GM03348 (cell line): ENCODE measurements around the gene C16orf89.
A peak's percentile ranks its signal among the peaks of the same experiment; 100 is the strongest.
"Not testable (repeated sequence)": the region's sequence is repeated elsewhere in the genome, so short reads cannot be mapped to it uniquely, and the experiment has no call there.

Source experiments
- DNase-seq: peaks from one replicate; pipeline ENCODE4 v3.0.0; 2012; ENCODE audit warnings: low spot score

The C16orf89 gene

DNA sequence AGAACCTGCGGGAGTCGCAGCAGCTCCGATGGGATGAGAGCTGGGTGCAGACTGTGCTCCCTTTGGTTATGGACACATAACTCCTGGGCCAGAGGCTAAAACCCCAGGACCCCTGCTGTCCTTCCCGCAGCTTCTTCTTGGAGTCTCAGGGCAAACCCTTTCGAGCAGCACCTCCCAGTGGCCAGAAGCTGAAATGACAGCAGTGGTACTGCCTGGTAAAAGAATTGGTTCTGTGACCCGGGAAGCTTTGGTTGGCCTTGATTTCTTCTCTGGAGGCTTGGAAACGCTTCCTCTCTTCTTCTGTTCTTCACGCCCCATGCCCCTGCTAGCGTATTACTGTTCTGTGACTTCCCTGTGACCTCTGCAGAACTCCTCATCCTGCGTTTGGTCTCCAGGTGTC lies 19.0 kb upstream of the C16orf89 start:
- DNase-seq: peak; percentile 54

DNA sequence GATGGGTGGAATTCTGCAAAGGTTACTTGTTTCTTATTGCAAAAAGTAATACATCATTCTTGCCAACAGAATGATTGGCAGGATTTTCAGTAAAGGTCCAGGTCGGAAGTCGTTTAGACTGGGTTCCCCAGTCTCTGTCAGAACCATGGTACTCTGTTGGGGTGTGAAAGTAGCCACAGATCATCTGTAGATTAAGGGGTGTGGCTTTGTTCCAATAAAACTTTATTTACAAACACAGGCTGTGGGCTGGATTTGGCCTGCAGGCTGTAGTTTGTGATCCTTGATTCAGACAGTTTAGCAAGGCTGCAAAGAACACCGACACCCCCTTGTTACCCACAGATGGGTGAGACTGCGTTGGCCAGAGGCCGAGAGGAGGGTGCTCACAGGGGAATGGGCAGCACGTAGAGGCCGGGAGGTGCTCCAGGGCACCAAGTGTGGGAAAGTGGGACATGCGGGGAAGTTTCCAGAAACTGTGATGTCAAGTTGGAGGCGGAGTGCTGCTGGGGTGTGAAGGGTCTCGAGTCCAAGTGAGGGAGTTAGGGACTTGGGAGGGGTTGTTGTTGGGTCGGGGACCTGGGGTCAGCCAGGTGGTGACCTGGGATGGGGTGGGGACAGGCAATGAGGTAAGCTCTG lies 18.5 kb upstream of the C16orf89 start:
- not testable (repeated sequence) for DNase-seq

DNA sequence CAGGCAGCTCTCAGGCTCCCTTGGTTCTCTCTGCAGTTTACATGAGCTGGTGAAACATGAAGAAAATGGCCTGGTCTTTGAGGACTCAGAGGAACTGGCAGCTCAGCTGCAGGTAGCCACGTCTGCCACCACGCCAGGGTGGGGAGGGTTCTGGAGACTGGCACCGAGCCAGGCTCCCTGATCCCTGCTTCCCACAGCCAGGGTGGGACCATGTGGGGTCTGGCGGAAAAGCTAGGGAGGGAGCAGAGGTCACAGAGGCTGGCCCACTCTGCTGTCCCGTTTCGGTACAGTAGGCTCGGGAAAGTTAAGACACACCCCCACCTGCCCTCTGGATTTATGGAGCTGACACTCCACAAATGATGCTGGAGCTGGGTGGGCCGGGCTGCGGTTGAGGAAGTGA lies 17.9 kb upstream of the C16orf89 start:
- DNase-seq: not testable (repeated sequence)

DNA sequence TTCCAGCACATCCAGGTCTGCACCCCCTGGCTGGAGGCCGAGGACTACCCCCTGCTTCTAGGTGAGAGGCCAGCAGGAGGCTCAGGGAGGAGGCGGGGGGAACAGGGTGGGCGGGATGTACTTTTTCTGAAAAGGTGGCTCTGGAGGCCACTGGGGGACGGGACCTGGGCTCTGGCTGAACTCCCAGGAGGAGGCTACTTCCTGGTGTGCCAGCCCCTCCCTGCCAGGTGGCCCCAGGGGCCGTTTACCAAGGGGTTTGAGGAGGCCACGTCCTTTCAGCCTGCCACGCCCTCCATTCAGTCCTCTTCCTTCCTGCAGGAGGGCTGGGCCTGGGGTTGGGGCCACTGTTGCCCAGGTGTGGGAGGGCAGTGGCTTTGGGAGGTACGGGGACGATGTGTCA lies 15.2 kb upstream of the C16orf89 start:
- DNase-seq: not testable (repeated sequence)

DNA sequence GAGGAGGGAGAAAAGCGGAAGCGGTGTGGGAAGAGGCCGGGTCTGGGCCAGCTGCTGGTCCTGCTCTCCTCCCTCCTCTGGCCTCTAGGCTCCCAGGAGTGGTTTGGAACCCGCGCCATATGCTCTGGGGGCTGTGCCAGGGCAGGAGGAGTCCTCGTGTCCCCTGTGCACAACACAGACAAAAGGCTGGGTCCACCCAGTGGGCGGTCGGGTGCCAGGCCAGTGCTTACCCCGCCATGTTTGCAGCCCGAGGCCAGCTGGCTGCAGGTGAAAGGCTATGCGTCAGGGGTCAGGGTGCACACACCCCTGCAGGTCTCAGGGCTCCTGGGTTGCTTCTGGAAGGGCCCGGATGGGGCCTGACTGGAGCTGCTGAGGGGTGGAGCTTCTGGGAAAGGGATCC lies 14.7 kb upstream of the C16orf89 start:
- not testable (repeated sequence) for DNase-seq

DNA sequence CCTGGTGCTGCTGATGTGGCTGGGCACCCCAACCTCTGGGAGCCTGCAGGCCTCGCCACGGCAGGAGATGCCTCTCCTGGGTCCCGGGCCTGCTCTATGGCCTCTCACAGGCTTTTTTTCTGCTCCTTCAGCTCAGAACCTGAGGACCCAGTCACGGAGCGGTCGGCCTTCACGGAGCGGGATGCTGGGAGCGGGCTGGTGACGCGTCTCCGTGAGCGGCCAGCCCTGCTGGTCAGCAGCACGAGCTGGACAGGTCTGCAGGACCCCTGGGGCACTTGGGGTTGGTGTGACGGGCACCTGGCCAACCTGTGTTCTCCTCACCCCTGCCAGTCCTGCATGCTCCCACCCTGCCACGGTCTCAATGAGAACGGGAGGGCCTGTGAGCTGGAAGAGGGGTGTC lies 12.9 kb upstream of the C16orf89 start:
- DNase-seq: no peak

DNA sequence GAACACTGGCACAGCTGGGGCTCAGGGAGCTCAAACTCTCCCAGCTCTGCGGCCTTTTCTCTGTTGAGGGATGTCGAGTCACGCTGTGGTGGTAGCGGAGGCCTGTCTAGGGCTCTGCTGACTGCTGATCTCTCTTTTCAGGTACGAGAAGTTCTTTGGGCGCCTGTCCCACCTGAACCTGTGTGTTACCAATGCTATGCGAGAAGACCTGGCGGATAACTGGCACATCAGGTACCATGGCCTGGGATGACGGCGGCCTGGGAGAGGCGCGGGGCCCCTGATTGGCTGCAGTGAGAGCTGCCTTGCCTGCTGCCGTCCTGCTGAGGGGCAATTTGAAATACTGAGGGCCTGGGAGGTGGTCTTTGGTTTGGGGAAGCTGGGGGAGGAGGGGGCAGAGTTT lies 11.5 kb upstream of the C16orf89 start:
- DNase-seq: no peak

DNA sequence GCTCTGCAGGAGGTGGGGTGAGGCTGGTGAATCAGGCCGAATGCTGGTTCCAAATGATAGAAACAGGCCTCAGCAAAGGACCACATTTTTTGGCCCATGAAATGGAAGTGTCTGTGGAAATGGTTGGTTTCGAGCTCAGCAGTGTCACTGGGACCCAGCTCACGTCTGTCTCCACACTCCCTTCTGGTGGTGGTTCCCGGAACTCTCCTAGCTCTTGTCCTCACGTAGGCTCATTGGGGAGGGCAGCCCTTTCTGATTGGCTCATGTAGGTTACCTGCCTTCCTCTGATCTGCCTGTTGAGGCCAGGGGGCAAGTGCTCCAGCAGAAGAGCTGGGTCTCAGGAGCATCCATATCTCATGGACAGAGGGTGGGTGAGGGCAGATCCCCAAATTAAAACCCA lies 9.9 kb upstream of the C16orf89 start:
- no peak for DNase-seq

DNA sequence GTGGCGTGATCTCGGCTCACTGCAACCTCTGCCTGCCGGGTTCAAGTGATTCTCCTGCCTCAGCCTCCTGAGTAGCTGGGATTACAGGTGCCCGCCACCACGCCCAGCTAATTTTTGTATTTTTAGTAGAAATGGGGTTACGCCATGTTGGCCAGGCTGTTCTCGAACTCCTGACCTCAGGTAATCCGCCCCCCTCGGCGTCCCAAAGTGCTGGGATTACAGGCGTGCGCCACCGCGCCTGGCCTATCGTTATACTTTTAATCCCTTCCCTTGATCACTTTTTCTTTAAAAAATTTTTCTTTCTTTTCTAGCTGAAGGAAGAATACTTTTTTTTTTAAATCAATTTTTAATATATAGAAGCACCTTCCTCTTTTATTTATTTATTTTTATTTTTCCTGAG lies 8.0 kb upstream of the C16orf89 start:
- DNase-seq: not testable (repeated sequence)

DNA sequence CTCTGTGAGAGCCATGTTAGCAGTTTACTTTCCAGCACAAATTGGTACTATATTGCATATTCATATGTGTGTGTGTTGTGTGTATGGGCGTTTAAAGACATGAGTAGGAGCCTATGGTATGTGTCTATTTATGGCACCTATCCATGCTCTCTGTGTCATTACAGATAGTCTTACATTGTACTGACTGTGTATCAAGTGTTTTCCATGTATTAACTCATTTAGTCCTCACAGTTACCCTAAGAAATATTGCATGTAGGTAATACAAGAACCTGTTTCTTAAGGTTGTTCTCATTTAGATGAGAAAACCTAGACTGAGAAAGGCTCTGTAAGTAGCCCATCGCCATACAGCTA lies 7.5 kb upstream of the C16orf89 start:
- no peak for DNase-seq

DNA sequence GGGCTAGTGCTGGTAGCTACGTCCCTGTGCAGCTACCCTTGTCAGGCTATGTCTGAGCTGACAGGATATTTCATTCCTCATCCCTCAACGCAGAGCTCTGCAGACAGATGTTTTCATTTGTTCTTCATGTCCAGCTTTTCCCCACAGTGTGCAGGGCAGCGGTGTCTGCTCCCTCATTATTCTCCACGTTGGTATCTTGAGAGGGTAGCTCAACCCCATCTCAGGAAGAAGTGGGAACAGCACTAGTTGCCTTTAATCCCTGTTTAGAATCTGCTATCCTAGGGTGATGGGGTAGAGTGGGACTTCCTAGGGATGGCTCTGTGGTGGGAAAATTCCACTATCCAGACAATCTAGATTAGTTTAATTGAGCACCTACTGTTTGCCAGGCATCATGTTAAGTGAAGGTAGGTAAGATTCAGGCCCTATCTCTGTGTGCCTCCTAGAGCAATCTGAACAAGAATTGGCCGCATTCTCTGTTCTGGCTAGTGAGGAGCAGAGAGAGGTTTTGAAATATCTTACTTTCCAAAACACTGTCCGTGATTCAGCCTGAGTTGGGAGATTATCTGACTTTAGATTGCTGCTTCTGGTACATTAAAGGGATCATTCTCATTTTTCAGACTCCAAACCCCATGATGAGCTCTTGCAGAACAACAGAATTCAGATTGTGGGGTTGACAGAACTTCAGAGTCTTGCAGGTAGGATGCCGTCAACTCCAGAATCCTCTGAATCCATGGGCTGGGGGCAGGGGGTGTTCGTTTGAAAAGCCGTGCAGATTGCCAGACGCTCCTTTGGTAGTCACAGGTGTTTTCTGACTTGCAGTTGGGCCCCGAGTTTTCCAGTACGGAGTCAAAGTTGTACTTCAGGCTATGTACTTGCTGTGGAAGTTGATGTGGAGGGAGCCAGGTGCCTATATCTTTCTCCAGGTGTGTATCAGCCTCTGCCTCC lies 6.8 kb upstream of the C16orf89 start:
- no peak for DNase-seq

DNA sequence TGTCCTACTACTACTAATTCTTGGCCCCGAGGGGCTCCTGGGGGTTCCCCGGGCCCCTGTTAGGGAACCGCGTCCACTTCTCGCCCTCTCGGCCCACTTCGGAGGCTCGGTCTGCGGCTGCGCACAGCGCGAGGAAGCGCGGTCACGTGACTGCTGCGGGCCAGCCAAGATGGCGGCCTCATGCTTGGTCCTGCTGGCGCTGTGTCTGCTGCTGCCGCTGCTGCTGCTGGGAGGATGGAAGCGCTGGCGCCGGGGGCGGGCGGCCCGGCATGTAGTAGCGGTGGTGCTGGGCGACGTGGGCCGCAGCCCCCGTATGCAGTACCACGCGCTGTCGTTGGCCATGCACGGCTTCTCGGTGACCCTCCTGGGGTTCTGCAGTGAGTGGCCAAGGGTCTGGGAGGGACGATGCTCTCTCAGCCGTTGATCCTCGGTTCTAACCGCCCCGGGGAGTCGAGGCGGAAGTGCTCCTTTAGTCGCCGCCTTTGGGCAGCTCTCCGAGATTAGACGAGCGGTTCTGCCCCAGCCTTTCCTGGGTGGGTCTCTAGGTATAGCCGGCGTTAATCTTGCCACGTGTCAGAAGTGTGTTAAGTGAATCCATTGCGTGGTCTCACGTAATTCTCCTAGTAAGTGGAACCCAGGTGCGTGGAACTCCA lies 6.1 kb upstream of the C16orf89 start, which contains the start of gene ALG1:
ALG1 (plus strand) TSS at position 163 of the 653 bp plus-strand sequence; CDS start at position 170, 7 bp downstream.
- DNase-seq: peak; percentile 98

DNA sequence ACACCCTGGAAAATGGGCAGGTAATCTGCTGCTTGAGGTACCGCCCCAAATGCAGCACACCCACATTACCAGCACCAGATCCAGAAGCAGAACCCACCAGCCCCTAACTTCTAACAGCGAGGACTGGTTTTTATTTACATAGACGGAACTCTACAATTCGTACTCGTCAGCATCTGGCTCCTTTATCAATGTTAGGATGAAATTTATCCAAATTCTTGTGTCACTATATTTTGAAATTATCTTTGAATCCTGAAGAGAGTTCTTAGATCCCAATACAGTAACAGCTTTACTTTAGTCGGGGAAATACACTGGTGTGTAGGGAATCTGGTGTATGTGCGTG lies 5.6 kb upstream of the C16orf89 start:
- no peak for DNase-seq

DNA sequence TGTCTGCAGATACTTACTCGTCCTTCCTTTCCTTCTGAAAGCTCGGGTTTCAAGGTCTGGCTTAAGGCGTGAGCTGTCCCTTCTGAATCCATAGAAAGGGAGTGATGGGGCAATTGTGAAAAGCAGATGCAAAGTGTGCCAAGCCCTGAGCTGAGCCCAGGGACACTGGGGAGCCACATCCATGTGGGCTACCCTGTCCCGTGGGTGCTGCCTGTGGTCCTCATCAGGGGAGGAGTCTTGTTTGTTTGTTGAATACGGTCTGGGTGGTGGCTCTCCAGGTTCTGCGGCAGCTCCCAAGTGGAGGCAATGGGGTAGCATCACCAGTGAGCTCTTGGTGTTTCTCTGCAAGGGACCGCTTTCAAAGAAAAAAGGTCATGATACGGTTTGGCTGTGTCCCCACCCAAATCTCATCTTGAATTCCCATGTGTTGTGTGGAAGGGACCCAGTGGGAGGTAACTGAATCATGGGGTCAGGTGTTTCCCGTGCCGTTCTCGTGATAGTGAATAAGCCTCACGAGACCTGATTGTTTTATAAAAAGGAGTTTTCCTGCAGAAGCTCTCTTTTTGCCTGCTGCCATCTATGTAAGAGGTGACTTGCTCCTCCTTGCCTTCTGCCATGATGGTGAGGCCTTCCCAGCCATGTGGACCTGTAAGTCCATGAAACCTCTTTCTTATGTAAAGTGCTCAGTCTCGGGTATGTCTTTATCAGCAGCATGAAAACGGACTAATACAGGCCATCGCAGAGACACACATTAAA lies 4.9 kb upstream of the C16orf89 start:
- no peak for DNase-seq

DNA sequence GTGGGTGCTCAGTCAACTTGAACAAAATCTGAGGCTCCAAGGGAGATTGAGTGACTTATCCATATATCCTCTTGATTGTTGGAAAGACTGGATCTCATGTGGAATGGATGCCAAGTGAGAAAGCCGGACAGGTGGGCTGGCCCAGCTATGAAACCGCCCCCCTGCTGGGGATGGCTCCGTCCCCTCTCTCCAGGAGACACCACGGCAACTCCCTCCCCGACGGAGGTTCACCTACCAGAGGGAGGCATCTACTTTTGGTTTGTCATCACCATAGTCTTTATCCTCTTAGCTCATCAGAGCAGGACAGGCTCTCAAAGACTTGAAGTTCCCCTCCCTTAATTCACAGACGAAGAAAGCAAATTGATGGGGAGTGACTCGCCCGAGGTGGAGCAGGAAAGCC lies 4.1 kb upstream of the C16orf89 start:
- DNase-seq: no peak

DNA sequence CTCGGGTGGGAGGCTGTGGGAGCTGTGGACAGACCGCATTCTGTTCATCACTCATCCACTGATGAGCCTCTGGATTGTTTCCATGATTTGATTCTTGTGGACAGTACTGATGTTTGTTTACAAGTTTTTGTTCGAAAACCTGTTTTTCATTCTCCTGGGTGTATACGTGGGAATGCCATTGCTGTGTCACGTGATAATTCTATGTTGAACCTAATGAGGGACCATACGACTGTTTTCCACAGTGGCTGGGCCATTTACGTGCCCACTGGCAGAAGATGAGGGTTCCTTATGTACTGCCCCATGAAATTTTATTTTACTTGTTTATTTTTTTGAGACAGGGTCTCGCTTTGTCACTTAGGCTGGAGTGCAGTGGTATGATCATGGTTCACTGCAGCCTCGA lies 3.3 kb upstream of the C16orf89 start:
- DNase-seq: no peak

DNA sequence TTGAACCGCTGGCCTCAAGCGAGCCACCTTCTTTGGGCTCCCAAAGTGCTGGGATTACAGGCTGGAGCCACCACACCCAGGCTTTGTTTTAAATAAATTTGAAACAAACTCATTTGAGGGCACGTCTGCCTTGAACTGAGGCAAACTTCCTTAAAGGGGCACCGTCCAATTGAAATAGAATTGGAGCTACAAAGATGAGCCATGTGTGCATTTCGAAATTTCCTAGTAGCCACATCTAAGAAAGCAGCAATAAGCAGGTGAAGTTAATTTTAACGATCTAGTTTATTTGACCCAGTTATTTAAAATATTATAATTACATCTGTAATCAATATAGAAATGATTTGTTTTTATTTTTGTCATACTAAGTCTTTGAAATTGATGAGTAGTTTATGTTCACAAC lies 755 bp upstream of the C16orf89 start:
- no peak for DNase-seq

DNA sequence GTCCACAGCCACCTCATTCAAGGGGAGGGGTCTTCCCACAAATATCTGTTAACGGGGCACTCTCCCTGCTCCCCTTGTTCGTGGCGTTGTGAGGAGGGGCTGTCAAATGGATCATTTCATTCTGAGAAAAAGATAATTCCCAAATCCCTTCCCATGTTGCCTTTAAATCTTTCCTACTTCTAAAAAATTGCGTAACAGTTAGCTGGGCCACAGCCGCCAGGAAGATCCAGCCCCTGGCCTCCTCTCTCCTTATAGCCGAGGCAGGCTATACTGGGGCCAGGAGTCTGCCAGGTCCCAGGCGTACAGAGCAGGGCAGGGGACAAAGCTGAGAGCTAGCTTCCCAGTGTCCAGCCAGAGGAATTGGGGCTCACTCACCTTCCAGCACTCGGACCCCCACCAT lies 430 bp downstream of the C16orf89 start:
- DNase-seq: no peak

DNA sequence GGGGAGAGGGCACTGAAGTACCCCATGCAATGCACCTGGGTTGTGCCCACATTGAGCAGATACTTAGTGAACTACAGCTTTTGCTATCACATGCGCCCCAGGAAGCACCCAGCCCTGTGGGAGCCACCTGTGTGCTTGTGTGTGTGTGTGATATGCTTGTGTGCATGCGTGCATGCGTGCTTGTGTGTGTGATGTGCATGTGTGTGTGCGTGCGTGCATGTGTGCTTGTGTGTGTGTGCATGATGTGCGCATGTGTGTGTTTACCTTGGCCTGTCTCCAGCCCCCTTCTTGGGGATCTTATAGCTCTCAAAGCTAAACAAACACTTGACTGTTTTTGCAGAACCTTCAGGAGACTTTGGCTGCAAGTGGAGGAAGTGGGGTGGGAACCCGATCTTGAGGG lies 841 bp downstream of the C16orf89 start:
- DNase-seq: no peak

DNA sequence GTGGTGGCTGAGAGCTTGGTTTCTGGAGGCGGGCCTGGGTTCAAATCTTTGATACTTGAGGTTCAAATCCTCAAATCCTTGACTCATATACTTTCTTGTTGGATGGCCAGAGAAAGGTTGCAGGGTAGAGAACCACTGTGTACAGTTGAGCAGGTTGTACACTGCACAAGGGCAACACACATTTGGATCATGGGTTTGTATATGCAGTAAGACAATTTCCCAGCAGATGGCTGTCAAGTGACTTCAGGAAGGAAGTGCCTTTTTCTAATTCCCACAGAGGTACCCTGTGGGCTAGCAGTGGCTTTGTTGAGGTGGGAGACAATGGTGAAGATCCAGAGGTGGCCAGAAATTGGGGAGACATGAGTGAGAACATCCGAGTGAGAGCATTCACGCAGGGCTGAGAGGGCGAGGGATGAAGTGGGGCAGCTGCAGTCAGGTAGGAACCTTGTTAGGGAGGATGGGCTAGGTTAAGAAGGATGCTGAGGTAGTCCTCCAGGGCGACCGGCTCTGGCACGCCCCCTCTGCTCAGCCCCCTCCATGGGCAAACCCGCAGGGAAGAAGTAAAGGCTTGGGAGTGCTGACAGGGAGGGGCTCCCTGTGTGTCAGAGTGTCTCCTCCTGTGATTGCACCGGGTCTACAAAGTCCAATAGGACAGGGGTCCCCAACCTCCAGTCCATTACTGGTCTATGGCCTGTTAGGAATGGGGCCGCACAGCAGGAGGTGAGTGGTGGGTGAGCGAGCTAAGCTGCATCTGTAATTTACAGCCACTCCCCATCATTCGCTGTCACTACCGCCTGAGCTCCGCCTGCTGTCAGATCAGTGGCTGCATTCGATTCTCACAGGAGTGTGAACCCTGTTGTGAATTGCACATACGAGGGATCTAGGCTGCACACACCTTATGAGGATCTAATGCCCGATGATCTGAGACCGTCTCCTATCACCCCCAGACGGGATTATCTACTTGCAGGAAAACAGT lies 2.7 kb downstream of the C16orf89 start:
- no peak for DNase-seq

DNA sequence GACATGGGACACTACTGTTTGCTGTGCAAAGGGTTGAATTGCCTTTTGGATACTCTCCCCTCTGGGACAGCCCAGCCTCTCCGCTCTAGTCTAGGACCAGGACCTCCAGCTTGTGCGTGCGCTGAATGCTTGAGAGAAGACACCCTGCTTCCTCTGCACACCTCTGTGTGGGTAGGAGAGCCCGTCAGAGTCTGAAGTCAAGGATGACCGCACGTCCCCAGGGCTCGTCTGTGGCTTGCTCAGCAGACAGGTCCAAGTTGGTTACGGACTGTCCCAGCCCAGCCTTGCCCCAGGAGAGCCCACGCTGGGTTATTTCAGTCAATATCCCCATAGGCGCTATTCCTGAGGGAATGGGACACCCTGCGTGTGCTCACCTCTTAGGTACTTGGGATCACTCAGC lies 3.7 kb downstream of the C16orf89 start:
- no peak for DNase-seq
